Stimulated activated naive CD8-positive, alpha-beta T cell treated with anti-CD3 and anti-CD28 coated beads, Interleukin-15, Interleukin-2, amounts not matched to agents 100 ng/mL and 50 ng/mL, for 24 hours (primary cell): Measurements from ENCODE around the gene PGC.
"Not testable (repeated sequence)": the region's sequence is repeated elsewhere in the genome, so short reads cannot be mapped to it uniquely, and the experiment has no call there.

Experiments
- H3K27ac Mint-ChIP-seq: one replicate; pipeline ENCODE4 v1.8.0; 2021; ENCODE audit warnings: mild to moderate bottlenecking, mixed read lengths
- H3K27me3 Mint-ChIP-seq: one replicate; pipeline ENCODE4 v1.8.0; 2021; ENCODE audit warnings: mixed read lengths
- H3K36me3 Mint-ChIP-seq: one replicate; pipeline ENCODE4 v1.8.0; 2021; ENCODE audit warnings: low read depth, mixed read lengths
- H3K4me1 Mint-ChIP-seq: one replicate; pipeline ENCODE4 v1.8.0; 2021; ENCODE audit warnings: low read depth, mixed read lengths
- H3K4me3 Mint-ChIP-seq: one replicate; pipeline ENCODE4 v1.8.0; 2021; ENCODE audit warnings: mild to moderate bottlenecking, mixed read lengths
- H3K9me3 Mint-ChIP-seq: one replicate; pipeline ENCODE4 v1.8.0; 2021; ENCODE audit warnings: mixed read lengths

PGC gene

GRCh38 chr6:41766043-41766664 lies 19.0 kb upstream of the PGC start:
- peak overlapping the region; percentile 45 for H3K27ac Mint-ChIP-seq
- H3K4me1 Mint-ChIP-seq, H3K36me3 Mint-ChIP-seq, H3K4me3 Mint-ChIP-seq, H3K9me3 Mint-ChIP-seq, H3K27me3 Mint-ChIP-seq: not testable (repeated sequence)

GRCh38 chr6:41763470-41763869 lies 16.3 kb upstream of the PGC start:
- no peak overlapping the region for H3K27ac Mint-ChIP-seq

GRCh38 chr6:41759905-41760579 lies 12.8 kb upstream of the PGC start:
- H3K4me1 Mint-ChIP-seq, result no peaks in the 10 kb centered on the region
- no peaks in the 10 kb centered on the region for H3K9me3 Mint-ChIP-seq
- no peak overlapping the region for H3K4me3 Mint-ChIP-seq
- H3K36me3 Mint-ChIP-seq, result no peaks in the 10 kb centered on the region
- no peak overlapping the region for H3K27ac Mint-ChIP-seq
- no peaks in the 10 kb centered on the region for H3K27me3 Mint-ChIP-seq

More at GRCh38 chr6:41763470-41763869, 16.3 kb upstream of the PGC start:
- Mint-ChIP-seq H3K36me3 (no peaks in the 10 kb centered on the region), H3K4me1 (no peaks in the 10 kb centered on the region), H3K9me3 (no peaks in the 10 kb centered on the region), H3K27me3 (no peaks in the 10 kb centered on the region), H3K4me3 (no peak overlapping the region)

GRCh38 chr6:41759106-41759904 lies 12.1 kb upstream of the PGC start:
- H3K27ac Mint-ChIP-seq, result no peak overlapping the region
- H3K27me3 Mint-ChIP-seq, result no peaks in the 10 kb centered on the region
- no peaks in the 10 kb centered on the region for H3K4me1 Mint-ChIP-seq
- H3K4me3 Mint-ChIP-seq, result no peak overlapping the region
- no peaks in the 10 kb centered on the region for H3K36me3 Mint-ChIP-seq
- no peaks in the 10 kb centered on the region for H3K9me3 Mint-ChIP-seq

- Mint-ChIP-seq H3K9me3 (no peaks in the 10 kb centered on the region), H3K27me3 (no peaks in the 10 kb centered on the region), H3K4me3 (no peak overlapping the region), H3K27ac (no peak overlapping the region), H3K36me3 (no peaks in the 10 kb centered on the region), H3K4me1 (no peaks in the 10 kb centered on the region)
These were observed 11.4 kb upstream of the PGC start for GRCh38 chr6:41758641-41759035.

GRCh38 chr6:41757931-41758640 lies 10.9 kb upstream of the PGC start:
- Mint-ChIP-seq H3K36me3 (no peaks in the 10 kb centered on the region), H3K27me3 (no peaks in the 10 kb centered on the region), H3K9me3 (no peaks in the 10 kb centered on the region), H3K27ac (no peak overlapping the region), H3K4me1 (no peaks in the 10 kb centered on the region), H3K4me3 (no peak overlapping the region)

- no peaks in the 10 kb centered on the region for H3K36me3 Mint-ChIP-seq
- H3K4me3 Mint-ChIP-seq, result no peak overlapping the region
- no peak overlapping the region for H3K27ac Mint-ChIP-seq
- no peaks in the 10 kb centered on the region for H3K4me1 Mint-ChIP-seq
- no peaks in the 10 kb centered on the region for H3K9me3 Mint-ChIP-seq
- H3K27me3 Mint-ChIP-seq, result no peaks in the 10 kb centered on the region
These were observed 10.1 kb upstream of the PGC start for GRCh38 chr6:41757271-41757670.

- Mint-ChIP-seq H3K4me3 (no peak overlapping the region), H3K4me1 (no peaks in the 10 kb centered on the region), H3K36me3 (no peaks in the 10 kb centered on the region), H3K9me3 (no peaks in the 10 kb centered on the region), H3K27me3 (no peaks in the 10 kb centered on the region), H3K27ac (no peak overlapping the region)
These were observed 9.2 kb upstream of the PGC start for GRCh38 chr6:41756354-41756753.

- no peaks in the 10 kb centered on the region for H3K36me3 Mint-ChIP-seq
- H3K27ac Mint-ChIP-seq, result no peak overlapping the region
- H3K27me3 Mint-ChIP-seq, result no peaks in the 10 kb centered on the region
- no peak overlapping the region for H3K4me3 Mint-ChIP-seq
- H3K9me3 Mint-ChIP-seq, result no peaks in the 10 kb centered on the region
- no peaks in the 10 kb centered on the region for H3K4me1 Mint-ChIP-seq
These were observed 8.7 kb upstream of the PGC start for GRCh38 chr6:41755895-41756294.

GRCh38 chr6:41750374-41750773 lies 3.2 kb upstream of the PGC start:
- Mint-ChIP-seq H3K27me3 (no peaks in the 10 kb centered on the region), H3K9me3 (no peaks in the 10 kb centered on the region), H3K27ac (no peak overlapping the region), H3K4me3 (no peak overlapping the region), H3K36me3 (no peaks in the 10 kb centered on the region), H3K4me1 (no peaks in the 10 kb centered on the region)

- no peaks in the 10 kb centered on the region for H3K27me3 Mint-ChIP-seq
- no peak overlapping the region for H3K4me3 Mint-ChIP-seq
- no peaks in the 10 kb centered on the region for H3K36me3 Mint-ChIP-seq
- H3K9me3 Mint-ChIP-seq, result no peaks in the 10 kb centered on the region
- no peaks in the 10 kb centered on the region for H3K4me1 Mint-ChIP-seq
- H3K27ac Mint-ChIP-seq, result no peak overlapping the region
These were observed 1.3 kb upstream of the PGC start for GRCh38 chr6:41748542-41748941.

- no peaks in the 10 kb centered on the region for H3K36me3 Mint-ChIP-seq
- H3K27ac Mint-ChIP-seq, result no peak overlapping the region
- H3K9me3 Mint-ChIP-seq, result no peaks in the 10 kb centered on the region
- H3K27me3 Mint-ChIP-seq, result no peaks in the 10 kb centered on the region
- H3K4me1 Mint-ChIP-seq, result no peaks in the 10 kb centered on the region
- no peak overlapping the region for H3K4me3 Mint-ChIP-seq
These were observed 893 bp upstream of the PGC start for GRCh38 chr6:41748102-41748477.

- Mint-ChIP-seq H3K27me3 (no peaks in the 10 kb centered on the region), H3K27ac (no peak overlapping the region)
These were observed 1.1 kb downstream of the PGC start for GRCh38 chr6:41746107-41746506.

GRCh38 chr6:41744236-41744787 lies 2.9 kb downstream of the PGC start:
- Mint-ChIP-seq H3K9me3 (no peaks in the 10 kb centered on the region), H3K27ac (no peak overlapping the region), H3K4me1 (no peaks in the 10 kb centered on the region), H3K27me3 (no peaks in the 10 kb centered on the region), H3K4me3 (no peak overlapping the region), H3K36me3 (no peaks in the 10 kb centered on the region)

More at GRCh38 chr6:41746107-41746506, 1.1 kb downstream of the PGC start:
- Mint-ChIP-seq H3K4me1 (no peaks in the 10 kb centered on the region), H3K36me3 (no peaks in the 10 kb centered on the region), H3K9me3 (no peaks in the 10 kb centered on the region), H3K4me3 (no peak overlapping the region)
